GM23248 (cell line): ENCODE results near the gene FOXG1.

Experiments used
- EZH2 ChIP-seq: fragments of 200-600 bp; sonication (generic); IDR thresholded peaks from 2 replicates; pipeline ENCODE4 v1.6.1; 2018; ENCODE audit warnings: antibody characterized with exemption, mild to moderate bottlenecking; ENCODE audit not compliant: insufficient read depth, poor library complexity, severe bottlenecking
- EZH2phosphoT487 ChIP-seq: fragments of 200-600 bp; sonication (generic); IDR thresholded peaks from 2 replicates; pipeline ENCODE4 v1.6.1; 2018; ENCODE audit warnings: antibody characterized with exemption, moderate library complexity, mild to moderate bottlenecking, low read depth; ENCODE audit not compliant: insufficient read depth

DNA sequence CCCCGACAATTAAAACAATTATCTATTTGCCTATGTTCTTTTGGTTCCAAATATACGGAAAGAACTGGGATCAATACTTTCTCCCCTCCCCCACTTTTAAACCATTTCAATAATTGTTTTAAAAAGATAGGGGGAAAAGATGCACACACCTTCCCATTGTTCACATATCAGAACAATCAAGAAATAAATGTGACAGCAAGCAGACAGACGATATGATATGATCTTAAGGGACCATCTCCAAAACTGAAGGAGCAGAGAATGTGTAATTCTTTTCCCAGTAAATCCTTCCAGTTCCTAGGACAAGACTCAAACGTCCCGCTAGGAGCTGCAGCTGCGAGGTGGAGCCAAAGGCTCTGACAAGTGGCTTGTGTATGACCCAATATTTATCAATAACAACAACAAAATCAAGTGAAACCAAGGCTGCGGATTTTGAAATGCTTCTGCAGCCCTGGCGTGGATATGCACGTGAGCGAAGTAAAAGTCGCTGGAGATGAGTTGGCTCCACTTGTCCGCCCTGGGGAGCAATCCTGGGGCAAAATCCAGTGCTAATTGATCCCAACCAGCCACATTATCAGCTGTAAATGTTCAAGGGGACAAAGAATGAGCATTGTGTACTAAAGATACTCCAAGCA, 8.2 kb upstream of the FOXG1 start:
- TF ChIP-seq EZH2 (peak; percentile 5), EZH2phosphoT487 (no peak)
